ENCODE results near the gene LBX1. TPM values are rescaled to one million over a fixed set of nuclear protein-coding genes. Genes with fewer than 3 reads are reported as not detected.

Gene LBX1
- total and polyA plus RNA-seq, 10 donors = not detected

DNA sequence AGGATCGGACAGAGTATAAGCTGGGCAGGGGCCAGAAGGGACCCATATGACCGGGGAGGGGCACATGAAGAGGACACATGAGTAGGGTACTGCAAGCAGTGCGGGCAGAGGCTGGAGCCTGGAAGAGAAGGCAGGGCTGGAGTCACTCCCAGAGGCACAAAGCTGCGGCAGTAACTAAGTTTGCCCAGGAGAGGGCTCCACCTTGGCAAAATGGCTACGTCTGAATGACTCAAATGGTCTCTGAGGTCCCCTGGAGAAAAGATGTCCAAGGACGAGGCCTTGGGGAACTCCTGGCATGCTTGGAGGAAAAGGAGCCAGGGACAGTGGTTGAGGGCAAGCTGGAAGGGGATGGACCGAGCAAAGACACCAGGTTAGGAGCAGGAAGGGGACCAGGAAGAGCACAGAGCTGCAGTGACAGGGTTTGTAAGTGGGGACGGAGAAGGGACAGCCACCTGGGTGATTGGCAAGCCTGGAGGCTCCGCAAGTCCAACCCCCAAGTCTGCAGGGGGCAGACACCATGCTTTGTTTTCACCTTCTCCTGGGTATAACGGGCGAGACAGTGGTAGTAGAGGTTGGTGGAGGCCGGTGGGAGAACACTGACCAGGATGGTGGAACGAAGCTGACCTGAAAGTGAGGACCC is 43.1 kb upstream of the LBX1 start:
- intact Hi-C loops (cut with DNase I; ENCODE audit: low total_unique reads) = no loop called here
- Histone ChIP-seq H3K36me3 (no peaks in the 10 kb centered on the region), H3K9me3 (no peaks in the 10 kb centered on the region), H3K4me3 (no peak overlapping the region), H3K4me1 (peaks cover 0 to 3% (median 0%) of the 10 kb centered on the region in 6 donors), H3K27me3 (replicated peaks in 1 of 7) (peaks cover 0 to 52% (median 0%) of the 10 kb centered on the region in 7 donors), H3K27ac (no peak overlapping the region)
- WGBS, 5 donors = 31 to 39% (median 31%) methylated on average over 13 of the region's 13 CpGs
- DNase-seq = peak; percentile 80
- no peak for TF ChIP-seq POLR2A (IDR thresholded peaks at IDR 0.05)
- TF ChIP-seq POLR2AphosphoS5 (IDR thresholded peaks at IDR 0.05) = peak in 1 of 3 donors; percentile 21
- TF ChIP-seq, protein P1, sequence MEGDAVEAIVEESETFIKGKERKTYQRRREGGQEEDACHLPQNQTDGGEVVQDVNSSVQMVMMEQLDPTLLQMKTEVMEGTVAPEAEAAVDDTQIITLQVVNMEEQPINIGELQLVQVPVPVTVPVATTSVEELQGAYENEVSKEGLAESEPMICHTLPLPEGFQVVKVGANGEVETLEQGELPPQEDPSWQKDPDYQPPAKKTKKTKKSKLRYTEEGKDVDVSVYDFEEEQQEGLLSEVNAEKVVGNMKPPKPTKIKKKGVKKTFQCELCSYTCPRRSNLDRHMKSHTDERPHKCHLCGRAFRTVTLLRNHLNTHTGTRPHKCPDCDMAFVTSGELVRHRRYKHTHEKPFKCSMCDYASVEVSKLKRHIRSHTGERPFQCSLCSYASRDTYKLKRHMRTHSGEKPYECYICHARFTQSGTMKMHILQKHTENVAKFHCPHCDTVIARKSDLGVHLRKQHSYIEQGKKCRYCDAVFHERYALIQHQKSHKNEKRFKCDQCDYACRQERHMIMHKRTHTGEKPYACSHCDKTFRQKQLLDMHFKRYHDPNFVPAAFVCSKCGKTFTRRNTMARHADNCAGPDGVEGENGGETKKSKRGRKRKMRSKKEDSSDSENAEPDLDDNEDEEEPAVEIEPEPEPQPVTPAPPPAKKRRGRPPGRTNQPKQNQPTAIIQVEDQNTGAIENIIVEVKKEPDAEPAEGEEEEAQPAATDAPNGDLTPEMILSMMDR (IDR thresholded peaks at IDR 0.05 in 8 of 11, conservative IDR thresholded peaks at IDR 0.05 in 3 of 11) = peak; percentile 55 to 86 (median 78)

DNA sequence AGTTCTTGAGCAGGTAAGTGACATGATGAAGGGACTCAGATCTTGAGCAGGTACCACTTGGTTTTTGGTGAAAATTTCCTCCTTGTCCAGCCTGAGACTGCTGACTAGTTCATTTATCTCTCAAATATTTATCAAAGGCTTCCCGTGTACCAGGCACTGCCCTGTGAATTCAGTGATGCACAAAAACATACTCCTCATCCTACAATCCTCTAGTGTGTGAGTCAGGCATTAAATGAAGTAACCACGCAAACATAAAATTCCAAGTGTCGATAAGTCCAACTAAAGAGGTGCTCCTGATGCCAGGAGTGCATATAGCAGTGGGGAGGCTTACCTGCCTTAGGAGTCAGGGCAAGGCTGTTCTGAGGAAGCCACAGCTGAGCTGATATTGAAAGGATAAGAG is 41.5 kb upstream of the LBX1 start:
- TF ChIP-seq POLR2A (IDR thresholded peaks at IDR 0.05) = no peak
- TF ChIP-seq, protein P1 (IDR thresholded peaks at IDR 0.05 in 8 of 11, conservative IDR thresholded peaks at IDR 0.05 in 3 of 11) = no peak
- TF ChIP-seq POLR2AphosphoS5 (IDR thresholded peaks at IDR 0.05) = no peak
- H3K27me3 ChIP-seq (replicated peaks in 1 of 7) = peaks cover 0 to 59% (median 0%) of the 10 kb centered on the region in 7 donors
- no peak overlapping the region for H3K4me3 ChIP-seq
- H3K36me3 ChIP-seq = no peaks in the 10 kb centered on the region
- intact Hi-C loops (cut with DNase I; ENCODE audit: low total_unique reads) = no loop called here
- H3K27ac ChIP-seq = no peak overlapping the region
- no peak for DNase-seq
- WGBS, 5 donors = 72 to 89% (median 85%) methylated on average over 3 of the region's 3 CpGs
- peaks cover 0 to 3% (median 0%) of the 10 kb centered on the region in 6 donors for H3K4me1 ChIP-seq
- H3K9me3 ChIP-seq = no peaks in the 10 kb centered on the region

DNA sequence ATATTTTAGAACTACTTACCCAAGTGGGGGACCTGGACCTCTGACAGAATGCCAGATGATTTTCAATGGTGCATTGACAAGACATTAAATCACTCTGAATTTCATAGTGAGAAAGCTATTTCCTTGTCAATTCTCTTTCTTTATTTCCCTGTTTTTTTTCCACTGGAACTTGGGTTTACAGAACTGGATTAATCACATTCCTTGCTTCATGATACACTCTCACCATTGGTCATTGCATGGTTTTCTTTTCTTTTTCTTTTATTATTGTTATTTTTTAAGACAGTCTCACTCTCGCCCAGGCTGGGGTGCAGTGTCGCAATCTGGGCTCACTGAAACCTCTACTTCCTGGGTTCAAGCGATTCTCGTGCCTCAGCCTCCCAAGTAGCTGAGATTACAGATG is 38.5 kb upstream of the LBX1 start:
- Histone ChIP-seq H3K9me3 (no peaks in the 10 kb centered on the region), H3K27me3 (replicated peaks in 1 of 7) (peaks cover 0 to 71% (median 0%) of the 10 kb centered on the region in 7 donors), H3K27ac (no peak overlapping the region), H3K4me3 (no peak overlapping the region), H3K36me3 (no peaks in the 10 kb centered on the region), H3K4me1 (peaks cover 0 to 3% (median 0%) of the 10 kb centered on the region in 6 donors)
- WGBS, 5 donors = 72 to 87% (median 80%) methylated on average over 4 of the region's 4 CpGs
- DNase-seq = no peak
- intact Hi-C loops (cut with DNase I; ENCODE audit: low total_unique reads) = no loop called here
- TF ChIP-seq, protein P1 (IDR thresholded peaks at IDR 0.05 in 8 of 11, conservative IDR thresholded peaks at IDR 0.05 in 3 of 11) = no peak

DNA sequence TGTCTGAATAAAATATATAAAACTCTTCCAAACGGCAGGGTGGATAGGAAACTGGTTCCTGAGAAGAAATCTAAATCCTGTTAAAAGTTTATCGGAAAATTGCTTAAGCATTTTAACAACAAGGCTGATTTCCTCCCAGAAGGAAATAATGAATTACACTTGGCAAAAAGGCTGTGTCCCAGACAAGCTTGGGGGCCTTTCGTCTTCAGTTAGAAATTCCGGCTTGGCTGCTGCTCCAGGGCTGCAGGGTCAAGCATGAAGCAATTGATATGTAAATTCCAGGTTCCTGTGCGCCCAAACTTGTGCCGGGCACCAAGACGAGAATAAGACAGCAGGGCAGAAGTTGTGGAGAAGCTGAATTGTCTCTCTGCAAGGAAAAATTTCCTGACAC is 38.0 kb upstream of the LBX1 start:
- 55 to 77% (median 66%) methylated on average over 7 of the region's 7 CpGs for WGBS, 5 donors
- peaks cover 0 to 1% (median 0%) of the 10 kb centered on the region in 6 donors for H3K4me1 ChIP-seq
- intact Hi-C loops (cut with DNase I; ENCODE audit: low total_unique reads) = no loop called here

More for the DNA sequence above, 38.0 kb upstream of the LBX1 start:
- H3K27me3 ChIP-seq (replicated peaks in 1 of 7) = peaks cover 0 to 70% (median 0%) of the 10 kb centered on the region in 7 donors
- no peaks in the 10 kb centered on the region for H3K36me3 ChIP-seq
- H3K9me3 ChIP-seq = no peaks in the 10 kb centered on the region
- H3K27ac ChIP-seq = no peak overlapping the region
- TF ChIP-seq POLR2A (IDR thresholded peaks at IDR 0.05) (no peak), POLR2AphosphoS5 (IDR thresholded peaks at IDR 0.05) (no peak)
- TF ChIP-seq, protein P1 (IDR thresholded peaks at IDR 0.05 in 8 of 11, conservative IDR thresholded peaks at IDR 0.05 in 3 of 11) = no peak
- H3K4me3 ChIP-seq = no peak overlapping the region
- no peak for DNase-seq

Measured in spleen (tissue), 11 donors.